Measurements from ENCODE around the gene PAK4.

DNA sequence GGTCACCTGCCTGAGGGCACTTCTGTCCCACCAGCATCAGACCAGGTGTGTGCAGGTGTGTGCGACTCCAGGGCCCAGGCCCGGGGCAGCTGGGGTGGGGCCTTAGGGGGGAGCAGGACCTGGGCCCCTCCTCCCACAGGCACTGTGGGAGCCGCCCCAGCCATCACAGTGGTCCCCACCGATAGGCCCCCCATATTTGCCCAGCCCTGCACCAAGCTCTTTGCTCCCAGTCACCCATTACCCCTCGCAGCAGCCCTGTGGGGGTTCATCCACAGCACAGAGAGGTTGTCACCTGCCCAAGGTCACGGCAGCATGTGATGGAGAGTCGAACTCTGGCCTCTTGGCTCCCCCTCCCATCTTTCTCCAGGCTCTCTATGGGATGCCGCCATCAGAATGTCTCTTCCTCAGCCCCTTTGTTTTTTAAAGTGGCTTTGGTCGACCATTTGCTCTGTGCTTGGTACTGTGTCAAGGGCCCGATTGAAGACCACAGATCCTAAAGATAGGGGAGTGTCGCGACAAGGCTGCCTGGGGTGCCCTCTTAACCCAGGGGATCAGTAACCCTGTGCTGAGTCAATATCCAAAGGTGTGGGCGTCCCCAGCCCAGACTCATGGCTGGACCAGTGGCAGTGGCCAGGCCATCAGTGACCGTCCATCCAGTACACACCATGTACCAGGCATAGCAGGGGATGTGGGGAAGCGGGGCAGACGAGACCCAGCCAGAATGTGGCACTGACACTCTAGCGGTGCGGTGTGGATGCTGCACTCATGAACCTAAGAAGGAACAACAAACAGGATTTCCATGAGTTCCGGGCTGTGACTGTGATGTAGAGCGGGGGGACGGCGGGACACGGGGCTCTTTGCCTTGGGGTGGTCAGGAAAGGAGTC is 42.9 kb downstream of the PAK4 start:
- TF ChIP-seq, protein P1, sequence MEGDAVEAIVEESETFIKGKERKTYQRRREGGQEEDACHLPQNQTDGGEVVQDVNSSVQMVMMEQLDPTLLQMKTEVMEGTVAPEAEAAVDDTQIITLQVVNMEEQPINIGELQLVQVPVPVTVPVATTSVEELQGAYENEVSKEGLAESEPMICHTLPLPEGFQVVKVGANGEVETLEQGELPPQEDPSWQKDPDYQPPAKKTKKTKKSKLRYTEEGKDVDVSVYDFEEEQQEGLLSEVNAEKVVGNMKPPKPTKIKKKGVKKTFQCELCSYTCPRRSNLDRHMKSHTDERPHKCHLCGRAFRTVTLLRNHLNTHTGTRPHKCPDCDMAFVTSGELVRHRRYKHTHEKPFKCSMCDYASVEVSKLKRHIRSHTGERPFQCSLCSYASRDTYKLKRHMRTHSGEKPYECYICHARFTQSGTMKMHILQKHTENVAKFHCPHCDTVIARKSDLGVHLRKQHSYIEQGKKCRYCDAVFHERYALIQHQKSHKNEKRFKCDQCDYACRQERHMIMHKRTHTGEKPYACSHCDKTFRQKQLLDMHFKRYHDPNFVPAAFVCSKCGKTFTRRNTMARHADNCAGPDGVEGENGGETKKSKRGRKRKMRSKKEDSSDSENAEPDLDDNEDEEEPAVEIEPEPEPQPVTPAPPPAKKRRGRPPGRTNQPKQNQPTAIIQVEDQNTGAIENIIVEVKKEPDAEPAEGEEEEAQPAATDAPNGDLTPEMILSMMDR (optimal IDR thresholded peaks at IDR 0.05 in 1 of 3, IDR thresholded peaks at IDR 0.05 in 1 of 3, conservative IDR thresholded peaks at IDR 0.05 in 1 of 3; ENCODE audit: extremely low read depth in 1 of 3, insufficient read depth in 2 of 3, low read length in 3 of 3), result no peak
- no peak for TF ChIP-seq EZH2 (IDR thresholded peaks at IDR 0.05; ENCODE audit: low read length)
